H1 (cell line): Measurements from ENCODE around the gene DOP1B. TPM values are rescaled to one million over a fixed set of nuclear protein-coding genes. Genes with fewer than 3 reads are reported as not detected.
A peak's percentile ranks its signal among the peaks of the same experiment; 100 is the strongest.

Experiments
- CTCF ChIA-PET: fragments of 300-600 bp; sonication (Branson Sonifier 250); formaldehyde crosslinking; loops from one replicate; lab custom pipeline; 2021; ENCODE audit not compliant: partially characterized antibody; lab: Charles Lee
- POLR2A ChIA-PET: fragments of 300-600 bp; sonication (Branson Sonifier 250); formaldehyde crosslinking; loops from one replicate; lab custom pipeline; 2021; ENCODE audit warnings: inconsistent platforms; ENCODE audit not compliant: partially characterized antibody; lab: Charles Lee
- DNase-seq, 2 experiments: peaks; one replicate each; pipeline versions ENCODE4 v3.0.0 to v3.0.0-alpha.2; 2010 to 2022; ENCODE audit warnings: low spot score in 2 of 2, low read depth in 1 of 2, mixed read lengths in 1 of 2
- FAIRE-seq: peaks from 2 replicates; lab custom pipeline; 2011; peaks lifted over from hg19 to GRCh38; lab: Jason Lieb, UNC
- H2AFZ ChIP-seq: 2 replicates; pipeline ENCODE4 v1.8.1; 2012; ENCODE audit warnings: low read length, inconsistent platforms
- H2AK5ac ChIP-seq: 2 replicates; pipeline ENCODE4 v1.6.1; 2013; ENCODE audit warnings: low read depth, low read length
- H2BK120ac ChIP-seq: replicated peaks from 2 replicates; pipeline ENCODE3; 2013; ENCODE audit warnings: low read depth, low read length, inconsistent platforms
- H2BK12ac ChIP-seq: 2 replicates; pipeline ENCODE4 v1.6.1; 2013; ENCODE audit warnings: low read depth, low read length
- H2BK15ac ChIP-seq: 2 replicates; pipeline ENCODE4 v1.6.1; 2013; ENCODE audit warnings: low read length
- H2BK20ac ChIP-seq: 2 replicates; pipeline ENCODE4 v1.6.1; 2013; ENCODE audit warnings: low read length
- H2BK5ac ChIP-seq: 2 replicates; pipeline ENCODE4 v1.6.1; 2013; ENCODE audit warnings: low read depth, low read length
- H3K14ac ChIP-seq: 2 replicates; pipeline ENCODE4 v1.6.1; 2013; ENCODE audit warnings: inconsistent platforms; ENCODE audit not compliant: insufficient read length
- H3K18ac ChIP-seq: 2 replicates; pipeline ENCODE4 v1.6.1; 2013; ENCODE audit warnings: low read length; ENCODE audit errors: extremely low read depth
- H3K23ac ChIP-seq: 2 replicates; pipeline ENCODE4 v1.6.1; 2013; ENCODE audit warnings: inconsistent platforms; ENCODE audit not compliant: insufficient read length
- H3K23me2 ChIP-seq: 2 replicates; pipeline ENCODE4 v1.6.1; 2013; ENCODE audit warnings: low read depth, low read length
- H3K27ac ChIP-seq: 2 replicates; pipeline ENCODE4 v1.6.1; 2011; ENCODE audit warnings: low read depth, low read length, inconsistent platforms
- H3K27me3 ChIP-seq, 4 experiments: replicated peaks in 1 of 4; 1 replicate in 1 of 4; 2 replicates in 3 of 4; pipeline versions ENCODE4 v1.6.1 to v1.8.1; 2011 to 2013; ENCODE audit warnings: low read length in 3 of 4, mild to moderate bottlenecking in 3 of 4, inconsistent platforms in 2 of 4, mixed read lengths in 2 of 4, moderate library complexity in 1 of 4; ENCODE audit not compliant: control insufficient read depth in 3 of 4, insufficient read depth in 3 of 4; ENCODE audit errors: extremely low read depth in 1 of 4
- H3K36me3 ChIP-seq, 4 experiments: 2 replicates each; pipeline versions ENCODE4 v1.6.1 to v1.8.1; 2011 to 2013; ENCODE audit warnings: mild to moderate bottlenecking in 4 of 4, low read length in 3 of 4, moderate library complexity in 2 of 4, control low read depth in 1 of 4, inconsistent platforms in 1 of 4; ENCODE audit not compliant: insufficient read depth in 4 of 4, control insufficient read depth in 2 of 4
- H3K4ac ChIP-seq: replicated peaks from 2 replicates; pipeline ENCODE3; 2013; ENCODE audit warnings: low read length, low read depth, mixed read lengths, inconsistent platforms; ENCODE audit not compliant: insufficient read length
- H3K4me1 ChIP-seq, 4 experiments: replicated peaks in 1 of 4; 1 replicate in 1 of 4; 2 replicates in 3 of 4; pipeline versions ENCODE4 v1.6.1 to v1.8.1; 2011 to 2013; ENCODE audit warnings: low read length in 3 of 4, inconsistent platforms in 2 of 4, mixed read lengths in 1 of 4; ENCODE audit not compliant: insufficient read depth in 4 of 4, control insufficient read depth in 3 of 4
- H3K4me2 ChIP-seq, 2 experiments: 2 replicates each; pipeline versions ENCODE4 v1.6.1 to v1.8.1; 2011 to 2013; ENCODE audit warnings: low read depth in 2 of 2, low read length in 2 of 2, control low read depth in 1 of 2, inconsistent platforms in 1 of 2, mild to moderate bottlenecking in 1 of 2; ENCODE audit not compliant: insufficient read depth in 1 of 2
- H3K4me3 ChIP-seq, 4 experiments: fragments of 200-600, 300-600 bp in 1 of 4; sonication (generic), shearing (Covaris generic), sonication (Bioruptor Twin) in 1 of 4; 2 replicates each; pipeline versions ENCODE4 v1.5.1 to v1.8.1; 2011 to 2016; ENCODE audit warnings: low read length in 4 of 4, low read depth in 3 of 4, control low read depth in 2 of 4, inconsistent platforms in 2 of 4, mild to moderate bottlenecking in 2 of 4, mixed read lengths in 1 of 4, moderate library complexity in 1 of 4; ENCODE audit not compliant: insufficient read depth in 2 of 4; ENCODE audit errors: extremely low read depth in 1 of 4
- H3K56ac ChIP-seq: replicated peaks from 2 replicates; pipeline ENCODE3; 2013; ENCODE audit warnings: low read depth, mild to moderate bottlenecking, mixed read lengths, low read length, inconsistent platforms; ENCODE audit not compliant: insufficient read length
- H3K79me1 ChIP-seq: 2 replicates; pipeline ENCODE4 v1.6.1; 2013; ENCODE audit warnings: low read depth, low read length, control low read depth
- H3K79me2 ChIP-seq, 2 experiments: 2 replicates each; pipeline versions ENCODE4 v1.6.1 to v1.8.1; 2012 to 2013; ENCODE audit warnings: low read length in 2 of 2, mild to moderate bottlenecking in 2 of 2, inconsistent platforms in 1 of 2; ENCODE audit not compliant: insufficient read depth in 2 of 2, control insufficient read depth in 1 of 2
- H3K9ac ChIP-seq, 4 experiments: replicated peaks in 1 of 4; 1 replicate in 1 of 4; 2 replicates in 3 of 4; pipeline versions ENCODE4 v1.6.1 to v1.8.1; 2011 to 2013; ENCODE audit warnings: low read depth in 3 of 4, low read length in 3 of 4, control low read depth in 2 of 4, mild to moderate bottlenecking in 2 of 4, moderate library complexity in 2 of 4, inconsistent platforms in 1 of 4; ENCODE audit errors: extremely low read depth in 1 of 4
- H3K9me3 ChIP-seq, 2 experiments: 2 replicates each; pipeline versions ENCODE4 v1.6.1 to v1.8.1; 2012 to 2013; ENCODE audit warnings: mild to moderate bottlenecking in 2 of 2, moderate library complexity in 2 of 2, control low read depth in 1 of 2, inconsistent platforms in 1 of 2, low read depth in 1 of 2, low read length in 1 of 2, mixed read lengths in 1 of 2; ENCODE audit not compliant: insufficient read depth in 2 of 2
- H4K20me1 ChIP-seq, 2 experiments: replicated peaks in 1 of 2; 2 replicates each; pipeline versions ENCODE3 to v1.8.1; 2011 to 2013; ENCODE audit warnings: inconsistent platforms in 2 of 2, low read length in 2 of 2, mild to moderate bottlenecking in 1 of 2; ENCODE audit not compliant: insufficient read depth in 2 of 2, control insufficient read depth in 1 of 2
- H4K5ac ChIP-seq: 2 replicates; pipeline ENCODE4 v1.6.1; 2013; ENCODE audit warnings: low read length, low read depth, mixed read lengths, inconsistent platforms; ENCODE audit not compliant: insufficient read length
- H4K8ac ChIP-seq: 2 replicates; pipeline ENCODE4 v1.8.0; 2013; ENCODE audit warnings: mild to moderate bottlenecking, moderate library complexity, low read length, inconsistent platforms; ENCODE audit not compliant: insufficient read depth; ENCODE audit errors: extremely low read depth
- H4K91ac ChIP-seq: replicated peaks from 2 replicates; pipeline ENCODE3; 2013; ENCODE audit warnings: low read length, mixed read lengths, inconsistent platforms; ENCODE audit not compliant: insufficient read length
- ASH2L ChIP-seq: fragments of 200-600, 300-600 bp; sonication (generic); IDR thresholded peaks from one replicate; pipeline ENCODE4 v1.7.1; 2017; ENCODE audit warnings: low read length
- GABPA ChIP-seq: IDR thresholded peaks from 2 replicates; pipeline ENCODE4 v1.6.1; 2011; ENCODE audit warnings: mild to moderate bottlenecking, low read length, moderate library complexity, borderline replicate concordance; ENCODE audit not compliant: insufficient read depth
- GTF2F1 ChIP-seq: IDR thresholded peaks from 2 replicates; pipeline ENCODE4 v1.6.1; 2012; ENCODE audit warnings: low read depth, low read length, improper control_type of control experiment, borderline replicate concordance
- KDM5A ChIP-seq: fragments of 200-600 bp; IDR thresholded peaks from 2 replicates; pipeline ENCODE4 v1.7.1; 2012; ENCODE audit warnings: mild to moderate bottlenecking, low read length, inconsistent platforms, mixed read lengths
- MAFK ChIP-seq: IDR thresholded peaks from 2 replicates; pipeline ENCODE4 v1.6.1; 2012; ENCODE audit warnings: low read depth, mild to moderate bottlenecking, improper control_type of control experiment, low read length
- NRF1 ChIP-seq: IDR thresholded peaks from 2 replicates; pipeline ENCODE4 v1.6.1; 2011; ENCODE audit warnings: mild to moderate bottlenecking, low read depth, low read length, improper control_type of control experiment
- POU5F1 ChIP-seq: IDR thresholded peaks from 2 replicates; pipeline ENCODE4 v1.6.1; 2011; ENCODE audit warnings: low read depth, mild to moderate bottlenecking, low read length, moderate library complexity
- RBBP5 ChIP-seq: IDR thresholded peaks from 2 replicates; pipeline ENCODE4 v1.7.1; 2012; ENCODE audit warnings: low read depth, mild to moderate bottlenecking, inconsistent platforms, low read length, moderate library complexity, borderline replicate concordance
- RFX5 ChIP-seq: IDR thresholded peaks from 2 replicates; pipeline ENCODE4 v1.6.1; 2011; ENCODE audit warnings: low read depth, low read length, improper control_type of control experiment, borderline replicate concordance
- TAF1 ChIP-seq: IDR thresholded peaks from 2 replicates; pipeline ENCODE4 v1.6.1; 2011; ENCODE audit warnings: mild to moderate bottlenecking, low read depth, low read length
- TBP ChIP-seq: IDR thresholded peaks from 2 replicates; pipeline ENCODE4 v1.6.1; 2011; ENCODE audit warnings: low read depth, low read length, improper control_type of control experiment
- WGBS, 2 experiments: shearing (Covaris generic) in 1 of 2; methylation state at CpG; one replicate each; pipeline versions ENCODE4 v1.1.6 to v1.1.7; 2013 to 2015; ENCODE audit warnings: low lambda C conversion rate in 2 of 2, mixed read lengths in 2 of 2, inconsistent platforms in 1 of 2, low coverage in 1 of 2, missing lambda C conversion rate in 1 of 2; ENCODE audit not compliant: insufficient replicate concordance in 2 of 2, insufficient coverage in 1 of 2, insufficient read length in 1 of 2; ENCODE audit errors: extremely low coverage in 1 of 2, missing lambda C conversion rate in 1 of 2; 5-methylcytosine and 5-hydroxymethylcytosine counted together
- polyA plus RNA-seq, 7 experiments: library from polyadenylated mRNA; depleted of rRNA in 3 of 7; stranded (reverse) in 5 of 7; unstranded in 2 of 7; fragments of >200 nt in 5 of 7; fragments of 200-250 nt in 2 of 7; gene quantifications; 1 replicate in 5 of 7; 2 replicates in 1 of 7; 4 replicates in 1 of 7; pipeline versions ENCODE4 v1.2.1 to v1.2.3, GENCODE V29; 2011 to 2013; ENCODE audit warnings: missing spikeins in 2 of 7, mixed read lengths in 2 of 7
- total RNA-seq: library from RNA; stranded (reverse); fragmentation: NEBNext Ultra II Directional; extraction: Animal tissue kit (Norgen Biotek cat#: 25700); gene quantifications from 2 replicates; pipeline ENCODE4 v1.2.1, GENCODE V29; 2021
- TF ChIP-seq, protein P1 (sequence below): IDR thresholded peaks from 2 replicates; pipeline ENCODE4 v1.6.1; 2011; ENCODE audit warnings: low read length, improper control_type of control experiment
- TF ChIP-seq, protein P2 (sequence below): IDR thresholded peaks from 2 replicates; pipeline ENCODE4 v1.6.1; 2012; ENCODE audit warnings: inconsistent platforms

The DOP1B gene
- total and polyA plus RNA-seq, 2 of the 8 experiments (the other 6 are each of a cell fraction or from before 2014, with no cell fraction given) = 2.8 to 9.9 TPM

DNA sequence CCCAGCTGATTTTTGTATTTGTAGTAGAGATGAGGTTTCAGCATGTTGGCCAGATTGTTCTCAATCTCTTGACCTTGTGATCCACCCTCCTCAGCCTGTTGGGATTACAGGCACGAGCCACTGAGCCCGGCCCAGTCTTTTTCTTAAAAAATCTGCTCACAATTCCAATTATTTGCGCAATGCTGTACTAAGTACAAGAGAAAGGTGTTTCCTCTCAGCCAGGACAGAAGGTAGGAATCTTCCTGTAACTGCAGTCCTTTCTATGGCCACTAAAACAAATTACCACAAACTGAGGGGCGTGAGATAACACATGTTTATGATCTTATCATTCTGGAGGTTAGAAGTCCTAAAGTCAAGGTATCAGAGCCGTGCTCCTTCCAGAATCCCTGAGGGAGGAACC lies 28.6 kb upstream of the DOP1B start:
- H3K18ac ChIP-seq = no peak overlapping the region
- H2AK5ac ChIP-seq = no peak overlapping the region
- peak overlapping the region; percentile 12 for H4K91ac ChIP-seq
- H3K4me1 ChIP-seq = peaks cover 0 to 3% (median 0%) of the 10 kb centered on the region in 4 experiments; a peak in 2 of 7 replicates
- H4K5ac ChIP-seq = no peak overlapping the region
- no peaks in the 10 kb centered on the region for H3K9me3 ChIP-seq
- H3K56ac ChIP-seq = no peak overlapping the region
- H3K27ac ChIP-seq = no peak overlapping the region
- H3K9ac ChIP-seq = no peak overlapping the region
- H3K23ac ChIP-seq = no peak overlapping the region
- H3K23me2 ChIP-seq = no peaks in the 10 kb centered on the region; the same call in 1 of the 2 replicates
- 94% methylated on average over 5 of the region's 5 CpGs; no CpG with 5 or more reads in 1 of the 2 experiments for WGBS, 2 experiments
- H3K79me2 ChIP-seq = no peaks in the 10 kb centered on the region
- H3K27me3 ChIP-seq = peaks cover 0 to 11% (median 0%) of the 10 kb centered on the region in 4 experiments; a peak in 3 of 7 replicates
- no peak overlapping the region; the same call in 1 of the 2 replicates for H2AFZ ChIP-seq
- ChIA-PET CTCF (interaction anchor here (1.1 to 5.2 kb wide), 5 partner anchors 9 to 51 kb away, joined by 5 to 25 read pairs (median 6); no protein-coding TSS in a partner anchor), POLR2A (interaction anchor here (0.6 to 1.6 kb wide), 4 partner anchors 8 to 94 kb away, joined by 3 to 5 read pairs (median 4); no protein-coding TSS in a partner anchor)
- no peak overlapping the region for H3K14ac ChIP-seq
- H4K8ac ChIP-seq = no peak overlapping the region
- no peaks in the 10 kb centered on the region for H3K36me3 ChIP-seq
- H3K4me3 ChIP-seq = no peak overlapping the region
- H2BK20ac ChIP-seq = no peak overlapping the region
- H3K4ac ChIP-seq = no peak overlapping the region
- DNase-seq = no peak
- H2BK15ac ChIP-seq = peak overlapping the region; percentile 97; the same call in 1 of the 2 replicates
- no peaks in the 10 kb centered on the region for H4K20me1 ChIP-seq
- no peak overlapping the region for H3K4me2 ChIP-seq
- FAIRE-seq = no peak
- no peak overlapping the region for H2BK120ac ChIP-seq
- no peak overlapping the region for H2BK12ac ChIP-seq
- H2BK5ac ChIP-seq = no peak overlapping the region
- H3K79me1 ChIP-seq = no peaks in the 10 kb centered on the region
- TF ChIP-seq GTF2F1 = no peak
- TF ChIP-seq RFX5 = no peak
- TF ChIP-seq, protein P1, sequence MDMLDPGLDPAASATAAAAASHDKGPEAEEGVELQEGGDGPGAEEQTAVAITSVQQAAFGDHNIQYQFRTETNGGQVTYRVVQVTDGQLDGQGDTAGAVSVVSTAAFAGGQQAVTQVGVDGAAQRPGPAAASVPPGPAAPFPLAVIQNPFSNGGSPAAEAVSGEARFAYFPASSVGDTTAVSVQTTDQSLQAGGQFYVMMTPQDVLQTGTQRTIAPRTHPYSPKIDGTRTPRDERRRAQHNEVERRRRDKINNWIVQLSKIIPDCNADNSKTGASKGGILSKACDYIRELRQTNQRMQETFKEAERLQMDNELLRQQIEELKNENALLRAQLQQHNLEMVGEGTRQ = no peak
- TF ChIP-seq ASH2L = no peak
- no peak for TF ChIP-seq GABPA
- TF ChIP-seq TBP = no peak
- no peak for TF ChIP-seq POU5F1
- TF ChIP-seq RBBP5 = no peak
- no peak for TF ChIP-seq TAF1
- no peak for TF ChIP-seq KDM5A
- no peak for TF ChIP-seq NRF1
- TF ChIP-seq, protein P2, sequence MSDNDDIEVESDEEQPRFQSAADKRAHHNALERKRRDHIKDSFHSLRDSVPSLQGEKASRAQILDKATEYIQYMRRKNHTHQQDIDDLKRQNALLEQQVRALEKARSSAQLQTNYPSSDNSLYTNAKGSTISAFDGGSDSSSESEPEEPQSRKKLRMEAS = no peak
- no peak for TF ChIP-seq MAFK
